HepG2 (cell line): ENCODE data around the gene PTPRH. TPM values are rescaled to one million over a fixed set of nuclear protein-coding genes. Genes with fewer than 3 reads are reported as not detected.

Experiments used
- ARNT ChIP-seq: fragments of 450-650 bp; IDR thresholded peaks from 2 replicates; pipeline ENCODE4 v1.6.1; 2017
- ARNT2 ChIP-seq: sonication (generic); formaldehyde crosslinking; IDR thresholded peaks from 2 replicates; pipeline ENCODE4 v1.8.0; 2022; ENCODE audit warnings: mild to moderate bottlenecking, low read depth, missing genetic modification reagents, moderate library complexity
- MAFG ChIP-seq: sonication (generic); formaldehyde crosslinking; IDR thresholded peaks from 2 replicates; pipeline ENCODE4 v1.5.1; 2020; ENCODE audit warnings: mild to moderate bottlenecking, missing genetic modification reagents
- PTBP1 ChIP-seq: fragments of 200-400 bp; formaldehyde crosslinking; IDR thresholded peaks from 2 replicates; pipeline ENCODE4 v1.6.1; 2018; ENCODE audit warnings: low read length, low read depth; ENCODE audit not compliant: poor library complexity, severe bottlenecking
- RBM39 ChIP-seq: fragments of 200-400 bp; formaldehyde crosslinking; IDR thresholded peaks from one replicate; pipeline ENCODE4 v1.6.1; 2018; ENCODE audit warnings: antibody characterized with exemption, mild to moderate bottlenecking, low read depth, low read length; ENCODE audit not compliant: poor library complexity, severe bottlenecking
- ZNF232 ChIP-seq: sonication (generic); formaldehyde crosslinking; IDR thresholded peaks from 2 replicates; pipeline ENCODE4 v1.4.0; 2020; ENCODE audit warnings: missing genetic modification reagents, borderline replicate concordance
- ZNF333 ChIP-seq: sonication (generic); formaldehyde crosslinking; IDR thresholded peaks from 2 replicates; pipeline ENCODE4 v1.4.0; 2020; ENCODE audit warnings: mild to moderate bottlenecking, missing genetic modification reagents, borderline replicate concordance
- ZNF335 ChIP-seq: sonication (generic); formaldehyde crosslinking; IDR thresholded peaks from 2 replicates; pipeline ENCODE4 v1.4.0; 2020; ENCODE audit warnings: missing genetic modification reagents
- polyA plus RNA-seq, 8 experiments: library from polyadenylated mRNA; depleted of rRNA in 3 of 8; stranded (reverse) in 7 of 8; unstranded in 1 of 8; fragments of >200 nt; fragmentation: Illumina TruSeq in 4 of 8; extraction: Trizol in 4 of 8; gene quantifications; 2 replicates each; pipeline versions ENCODE4 v1.2.1 to v1.2.3, GENCODE V29; 2011 to 2016; ENCODE audit warnings: low read depth in 4 of 8, missing spikeins in 1 of 8, mixed read lengths in 1 of 8; ENCODE audit not compliant: insufficient read depth in 1 of 8
- total RNA-seq, 5 experiments: library from RNA; depleted of rRNA; stranded (reverse); fragments of >200 nt; fragmentation: Illumina TruSeq; extraction: Trizol; gene quantifications; 2 replicates each; pipeline ENCODE4 v1.2.3, GENCODE V29; 2016; ENCODE audit warnings: low read depth in 1 of 5
- TF ChIP-seq, protein P1 (sequence below): sonication (generic); formaldehyde crosslinking; IDR thresholded peaks from 2 replicates; pipeline ENCODE4 v1.4.0; 2020; ENCODE audit warnings: missing genetic modification reagents
- TF ChIP-seq, protein P2 (sequence below): sonication (generic); formaldehyde crosslinking; IDR thresholded peaks from 2 replicates; pipeline ENCODE4 v1.5.1; 2020; ENCODE audit warnings: mild to moderate bottlenecking, missing genetic modification reagents, moderate library complexity
- TF ChIP-seq, protein P3 (sequence below): sonication (generic); formaldehyde crosslinking; IDR thresholded peaks from 2 replicates; pipeline ENCODE4 v1.4.0; 2020; ENCODE audit warnings: low read depth, mild to moderate bottlenecking, missing genetic modification reagents
- TF ChIP-seq, protein P4 (sequence below): sonication (generic); formaldehyde crosslinking; IDR thresholded peaks from 2 replicates; pipeline ENCODE4 v1.5.0; 2020; ENCODE audit warnings: missing genetic modification reagents, mild to moderate bottlenecking, borderline replicate concordance

PTPRH gene
- total and polyA plus RNA-seq, 2 of the 13 experiments (the other 11 are each of a cell fraction or from before 2014, with no cell fraction given) = 14.7 to 125 TPM

DNA sequence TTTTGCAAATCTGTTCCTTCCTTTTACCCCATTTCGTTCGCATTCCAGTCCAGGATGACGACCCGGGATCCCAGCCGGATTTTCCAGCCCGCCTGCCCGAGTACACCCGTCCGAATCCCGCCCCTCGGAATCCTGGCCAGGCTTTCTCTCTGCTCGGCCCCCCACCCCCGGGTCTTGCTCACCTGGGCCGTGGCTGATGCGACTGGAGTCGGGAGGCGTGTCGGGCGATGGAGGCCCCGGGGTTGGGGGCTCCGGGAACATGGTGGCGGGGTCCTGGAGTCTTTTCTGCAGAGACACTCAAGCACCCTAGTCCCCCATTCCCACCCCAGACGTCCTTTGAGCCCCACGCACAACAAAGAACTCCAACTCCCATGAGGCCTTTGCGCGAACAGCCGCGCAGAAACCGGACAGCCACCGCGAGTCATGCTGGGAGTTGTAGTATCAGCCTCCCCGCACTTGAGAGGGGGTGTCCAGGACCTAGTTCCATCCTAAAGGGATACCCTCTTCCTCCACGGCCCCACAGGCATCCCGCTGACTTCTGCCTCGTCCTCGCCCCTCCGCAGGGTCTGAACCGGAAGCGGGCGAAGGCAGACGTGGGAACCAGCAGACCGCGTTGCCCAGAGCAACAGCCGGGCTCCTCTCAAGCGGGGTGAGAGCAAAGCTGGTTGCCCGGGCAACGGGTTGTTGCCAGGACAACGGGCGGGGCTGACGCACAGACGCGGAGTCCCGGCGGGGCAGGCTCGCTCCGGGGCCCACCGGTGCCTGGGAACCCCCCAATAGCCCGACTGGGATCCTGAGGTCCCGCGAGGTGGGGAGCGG, 30.3 kb downstream of the PTPRH start (continued):
- TF ChIP-seq, protein P1, sequence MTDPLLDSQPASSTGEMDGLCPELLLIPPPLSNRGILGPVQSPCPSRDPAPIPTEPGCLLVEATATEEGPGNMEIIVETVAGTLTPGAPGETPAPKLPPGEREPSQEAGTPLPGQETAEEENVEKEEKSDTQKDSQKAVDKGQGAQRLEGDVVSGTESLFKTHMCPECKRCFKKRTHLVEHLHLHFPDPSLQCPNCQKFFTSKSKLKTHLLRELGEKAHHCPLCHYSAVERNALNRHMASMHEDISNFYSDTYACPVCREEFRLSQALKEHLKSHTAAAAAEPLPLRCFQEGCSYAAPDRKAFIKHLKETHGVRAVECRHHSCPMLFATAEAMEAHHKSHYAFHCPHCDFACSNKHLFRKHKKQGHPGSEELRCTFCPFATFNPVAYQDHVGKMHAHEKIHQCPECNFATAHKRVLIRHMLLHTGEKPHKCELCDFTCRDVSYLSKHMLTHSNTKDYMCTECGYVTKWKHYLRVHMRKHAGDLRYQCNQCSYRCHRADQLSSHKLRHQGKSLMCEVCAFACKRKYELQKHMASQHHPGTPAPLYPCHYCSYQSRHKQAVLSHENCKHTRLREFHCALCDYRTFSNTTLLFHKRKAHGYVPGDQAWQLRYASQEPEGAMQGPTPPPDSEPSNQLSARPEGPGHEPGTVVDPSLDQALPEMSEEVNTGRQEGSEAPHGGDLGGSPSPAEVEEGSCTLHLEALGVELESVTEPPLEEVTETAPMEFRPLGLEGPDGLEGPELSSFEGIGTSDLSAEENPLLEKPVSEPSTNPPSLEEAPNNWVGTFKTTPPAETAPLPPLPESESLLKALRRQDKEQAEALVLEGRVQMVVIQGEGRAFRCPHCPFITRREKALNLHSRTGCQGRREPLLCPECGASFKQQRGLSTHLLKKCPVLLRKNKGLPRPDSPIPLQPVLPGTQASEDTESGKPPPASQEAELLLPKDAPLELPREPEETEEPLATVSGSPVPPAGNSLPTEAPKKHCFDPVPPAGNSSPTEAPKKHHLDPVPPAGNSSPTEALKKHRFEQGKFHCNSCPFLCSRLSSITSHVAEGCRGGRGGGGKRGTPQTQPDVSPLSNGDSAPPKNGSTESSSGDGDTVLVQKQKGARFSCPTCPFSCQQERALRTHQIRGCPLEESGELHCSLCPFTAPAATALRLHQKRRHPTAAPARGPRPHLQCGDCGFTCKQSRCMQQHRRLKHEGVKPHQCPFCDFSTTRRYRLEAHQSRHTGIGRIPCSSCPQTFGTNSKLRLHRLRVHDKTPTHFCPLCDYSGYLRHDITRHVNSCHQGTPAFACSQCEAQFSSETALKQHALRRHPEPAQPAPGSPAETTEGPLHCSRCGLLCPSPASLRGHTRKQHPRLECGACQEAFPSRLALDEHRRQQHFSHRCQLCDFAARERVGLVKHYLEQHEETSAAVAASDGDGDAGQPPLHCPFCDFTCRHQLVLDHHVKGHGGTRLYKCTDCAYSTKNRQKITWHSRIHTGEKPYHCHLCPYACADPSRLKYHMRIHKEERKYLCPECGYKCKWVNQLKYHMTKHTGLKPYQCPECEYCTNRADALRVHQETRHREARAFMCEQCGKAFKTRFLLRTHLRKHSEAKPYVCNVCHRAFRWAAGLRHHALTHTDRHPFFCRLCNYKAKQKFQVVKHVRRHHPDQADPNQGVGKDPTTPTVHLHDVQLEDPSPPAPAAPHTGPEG (CRISPR knock-in tag) = no peak
- TF ChIP-seq ARNT = no peak
- no peak for TF ChIP-seq PTBP1
- no peak for TF ChIP-seq ARNT2 (CRISPR knock-in tag)
- peak; percentile 43 for TF ChIP-seq RBM39
- TF ChIP-seq MAFG (CRISPR knock-in tag) = no peak
- TF ChIP-seq, protein P2, sequence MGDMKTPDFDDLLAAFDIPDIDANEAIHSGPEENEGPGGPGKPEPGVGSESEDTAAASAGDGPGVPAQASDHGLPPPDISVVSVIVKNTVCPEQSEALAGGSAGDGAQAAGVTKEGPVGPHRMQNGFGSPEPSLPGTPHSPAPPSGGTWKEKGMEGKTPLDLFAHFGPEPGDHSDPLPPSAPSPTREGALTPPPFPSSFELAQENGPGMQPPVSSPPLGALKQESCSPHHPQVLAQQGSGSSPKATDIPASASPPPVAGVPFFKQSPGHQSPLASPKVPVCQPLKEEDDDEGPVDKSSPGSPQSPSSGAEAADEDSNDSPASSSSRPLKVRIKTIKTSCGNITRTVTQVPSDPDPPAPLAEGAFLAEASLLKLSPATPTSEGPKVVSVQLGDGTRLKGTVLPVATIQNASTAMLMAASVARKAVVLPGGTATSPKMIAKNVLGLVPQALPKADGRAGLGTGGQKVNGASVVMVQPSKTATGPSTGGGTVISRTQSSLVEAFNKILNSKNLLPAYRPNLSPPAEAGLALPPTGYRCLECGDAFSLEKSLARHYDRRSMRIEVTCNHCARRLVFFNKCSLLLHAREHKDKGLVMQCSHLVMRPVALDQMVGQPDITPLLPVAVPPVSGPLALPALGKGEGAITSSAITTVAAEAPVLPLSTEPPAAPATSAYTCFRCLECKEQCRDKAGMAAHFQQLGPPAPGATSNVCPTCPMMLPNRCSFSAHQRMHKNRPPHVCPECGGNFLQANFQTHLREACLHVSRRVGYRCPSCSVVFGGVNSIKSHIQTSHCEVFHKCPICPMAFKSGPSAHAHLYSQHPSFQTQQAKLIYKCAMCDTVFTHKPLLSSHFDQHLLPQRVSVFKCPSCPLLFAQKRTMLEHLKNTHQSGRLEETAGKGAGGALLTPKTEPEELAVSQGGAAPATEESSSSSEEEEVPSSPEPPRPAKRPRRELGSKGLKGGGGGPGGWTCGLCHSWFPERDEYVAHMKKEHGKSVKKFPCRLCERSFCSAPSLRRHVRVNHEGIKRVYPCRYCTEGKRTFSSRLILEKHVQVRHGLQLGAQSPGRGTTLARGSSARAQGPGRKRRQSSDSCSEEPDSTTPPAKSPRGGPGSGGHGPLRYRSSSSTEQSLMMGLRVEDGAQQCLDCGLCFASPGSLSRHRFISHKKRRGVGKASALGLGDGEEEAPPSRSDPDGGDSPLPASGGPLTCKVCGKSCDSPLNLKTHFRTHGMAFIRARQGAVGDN (CRISPR knock-in tag) = peak; percentile 43
- no peak for TF ChIP-seq ZNF232 (CRISPR knock-in tag)
- TF ChIP-seq, protein P3, sequence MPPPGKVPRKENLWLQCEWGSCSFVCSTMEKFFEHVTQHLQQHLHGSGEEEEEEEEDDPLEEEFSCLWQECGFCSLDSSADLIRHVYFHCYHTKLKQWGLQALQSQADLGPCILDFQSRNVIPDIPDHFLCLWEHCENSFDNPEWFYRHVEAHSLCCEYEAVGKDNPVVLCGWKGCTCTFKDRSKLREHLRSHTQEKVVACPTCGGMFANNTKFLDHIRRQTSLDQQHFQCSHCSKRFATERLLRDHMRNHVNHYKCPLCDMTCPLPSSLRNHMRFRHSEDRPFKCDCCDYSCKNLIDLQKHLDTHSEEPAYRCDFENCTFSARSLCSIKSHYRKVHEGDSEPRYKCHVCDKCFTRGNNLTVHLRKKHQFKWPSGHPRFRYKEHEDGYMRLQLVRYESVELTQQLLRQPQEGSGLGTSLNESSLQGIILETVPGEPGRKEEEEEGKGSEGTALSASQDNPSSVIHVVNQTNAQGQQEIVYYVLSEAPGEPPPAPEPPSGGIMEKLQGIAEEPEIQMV = no peak
- TF ChIP-seq, protein P4, sequence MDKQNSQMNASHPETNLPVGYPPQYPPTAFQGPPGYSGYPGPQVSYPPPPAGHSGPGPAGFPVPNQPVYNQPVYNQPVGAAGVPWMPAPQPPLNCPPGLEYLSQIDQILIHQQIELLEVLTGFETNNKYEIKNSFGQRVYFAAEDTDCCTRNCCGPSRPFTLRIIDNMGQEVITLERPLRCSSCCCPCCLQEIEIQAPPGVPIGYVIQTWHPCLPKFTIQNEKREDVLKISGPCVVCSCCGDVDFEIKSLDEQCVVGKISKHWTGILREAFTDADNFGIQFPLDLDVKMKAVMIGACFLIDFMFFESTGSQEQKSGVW = no peak
- no peak for TF ChIP-seq ZNF335 (CRISPR knock-in tag)
- TF ChIP-seq ZNF333 (CRISPR knock-in tag) = no peak
